ENCODE results near the gene ABHD5.
"Not testable (repeated sequence)": the region's sequence is repeated elsewhere in the genome, so short reads cannot be mapped to it uniquely, and the experiment has no call there.

ABHD5 gene

GRCh38 chr3:43690400-43691119 is at the start of gene ABHD5:
Gene ABHD5 (plus strand): TSS chr3:43690938. CDS start chr3:43690993, 55 bp downstream.
- Histone ChIP-seq H3K36me3 (ENCODE audit: insufficient read depth, low read length) (no peaks in the 10 kb centered on the region), H3K27me3 (ENCODE audit: control insufficient read depth in 1 of 2, insufficient read depth in 2 of 2, low read length in 2 of 2) (no peaks in the 10 kb centered on the region), H3K4me1 (ENCODE audit: insufficient read depth, low read length) (peaks cover 9% of the 10 kb centered on the region), H3K27ac (ENCODE audit: low read depth, low read length) (peak within 1 kb of the TSS; percentile 89), H3K9ac (ENCODE audit: low read length) (peak within 1 kb of the TSS; percentile 40), H3K9me3 (ENCODE audit: low read length) (no peaks in the 10 kb centered on the region), H3K4me3 (ENCODE audit: low read depth in 1 of 2, low read length in 2 of 2) (peak within 1 kb of the TSS; percentile 76 to 88)

- Histone ChIP-seq H3K36me3 (ENCODE audit: insufficient read depth, low read length) (no peaks in the 10 kb centered on the region), H3K4me1 (ENCODE audit: insufficient read depth, low read length) (no peaks in the 10 kb centered on the region), H3K9ac (ENCODE audit: low read length) (no peak overlapping the region), H3K27me3 (ENCODE audit: control insufficient read depth in 1 of 2, insufficient read depth in 2 of 2, low read length in 2 of 2) (no peaks in the 10 kb centered on the region), H3K27ac (ENCODE audit: low read depth, low read length) (no peak overlapping the region), H3K4me3 (ENCODE audit: low read depth in 1 of 2, low read length in 2 of 2) (no peak overlapping the region), H3K9me3 (ENCODE audit: low read length) (no peaks in the 10 kb centered on the region)
Measured at GRCh38 chr3:43641306-43642114, 49.2 kb upstream of the ABHD5 start.

- no peaks in the 10 kb centered on the region for H3K9me3 ChIP-seq (ENCODE audit: low read length)
Measured at GRCh38 chr3:43644443-43644842, 46.3 kb upstream of the ABHD5 start.

GRCh38 chr3:43647331-43648166 is 43.2 kb upstream of the ABHD5 start:
- H3K27ac ChIP-seq (ENCODE audit: low read depth, low read length): no peak overlapping the region
- H3K27me3 ChIP-seq (ENCODE audit: control insufficient read depth in 1 of 2, insufficient read depth in 2 of 2, low read length in 2 of 2): no peaks in the 10 kb centered on the region
- no peaks in the 10 kb centered on the region for H3K36me3 ChIP-seq (ENCODE audit: insufficient read depth, low read length)
- no peak overlapping the region for H3K4me3 ChIP-seq (ENCODE audit: low read depth in 1 of 2, low read length in 2 of 2)
- H3K9ac ChIP-seq (ENCODE audit: low read length): no peak overlapping the region
- H3K9me3 ChIP-seq (ENCODE audit: low read length): no peaks in the 10 kb centered on the region
- H3K4me1 ChIP-seq (ENCODE audit: insufficient read depth, low read length): no peaks in the 10 kb centered on the region

More at GRCh38 chr3:43644443-43644842, 46.3 kb upstream of the ABHD5 start:
- no peaks in the 10 kb centered on the region for H3K4me1 ChIP-seq (ENCODE audit: insufficient read depth, low read length)
- no peak overlapping the region for H3K4me3 ChIP-seq (ENCODE audit: low read depth in 1 of 2, low read length in 2 of 2)
- no peak overlapping the region for H3K27ac ChIP-seq (ENCODE audit: low read depth, low read length)
- no peaks in the 10 kb centered on the region for H3K36me3 ChIP-seq (ENCODE audit: insufficient read depth, low read length)
- no peak overlapping the region for H3K9ac ChIP-seq (ENCODE audit: low read length)
- no peaks in the 10 kb centered on the region for H3K27me3 ChIP-seq (ENCODE audit: control insufficient read depth in 1 of 2, insufficient read depth in 2 of 2, low read length in 2 of 2)

GRCh38 chr3:43648957-43649356 is 41.8 kb upstream of the ABHD5 start:
- Histone ChIP-seq H3K9ac (ENCODE audit: low read length) (no peak overlapping the region), H3K27me3 (ENCODE audit: control insufficient read depth in 1 of 2, insufficient read depth in 2 of 2, low read length in 2 of 2) (no peaks in the 10 kb centered on the region), H3K36me3 (ENCODE audit: insufficient read depth, low read length) (no peaks in the 10 kb centered on the region)

GRCh38 chr3:43649365-43649968 is 41.3 kb upstream of the ABHD5 start:
- H3K27ac ChIP-seq (ENCODE audit: low read depth, low read length): no peak overlapping the region
- no peaks in the 10 kb centered on the region for H3K27me3 ChIP-seq (ENCODE audit: control insufficient read depth in 1 of 2, insufficient read depth in 2 of 2, low read length in 2 of 2)
- H3K9ac ChIP-seq (ENCODE audit: low read length): no peak overlapping the region
- H3K9me3 ChIP-seq (ENCODE audit: low read length): no peaks in the 10 kb centered on the region
- no peaks in the 10 kb centered on the region for H3K4me1 ChIP-seq (ENCODE audit: insufficient read depth, low read length)
- no peak overlapping the region for H3K4me3 ChIP-seq (ENCODE audit: low read depth in 1 of 2, low read length in 2 of 2)
- no peaks in the 10 kb centered on the region for H3K36me3 ChIP-seq (ENCODE audit: insufficient read depth, low read length)

More at GRCh38 chr3:43648957-43649356, 41.8 kb upstream of the ABHD5 start:
- no peaks in the 10 kb centered on the region for H3K9me3 ChIP-seq (ENCODE audit: low read length)
- H3K4me3 ChIP-seq (ENCODE audit: low read depth in 1 of 2, low read length in 2 of 2): no peak overlapping the region
- no peaks in the 10 kb centered on the region for H3K4me1 ChIP-seq (ENCODE audit: insufficient read depth, low read length)
- H3K27ac ChIP-seq (ENCODE audit: low read depth, low read length): no peak overlapping the region

GRCh38 chr3:43650345-43650744 is 40.4 kb upstream of the ABHD5 start:
- no peaks in the 10 kb centered on the region for H3K27me3 ChIP-seq (ENCODE audit: control insufficient read depth in 1 of 2, insufficient read depth in 2 of 2, low read length in 2 of 2)
- H3K9ac ChIP-seq (ENCODE audit: low read length): no peak overlapping the region
- no peak overlapping the region for H3K4me3 ChIP-seq (ENCODE audit: low read depth in 1 of 2, low read length in 2 of 2)
- H3K36me3 ChIP-seq (ENCODE audit: insufficient read depth, low read length): no peaks in the 10 kb centered on the region
- no peaks in the 10 kb centered on the region for H3K4me1 ChIP-seq (ENCODE audit: insufficient read depth, low read length)
- H3K27ac ChIP-seq (ENCODE audit: low read depth, low read length): no peak overlapping the region
- H3K9me3 ChIP-seq (ENCODE audit: low read length): no peaks in the 10 kb centered on the region

GRCh38 chr3:43656390-43656789 is 34.3 kb upstream of the ABHD5 start:
- not testable (repeated sequence) for H3K27ac ChIP-seq (ENCODE audit: low read depth, low read length); H3K9me3 ChIP-seq (ENCODE audit: low read length); H3K27me3 ChIP-seq (ENCODE audit: control insufficient read depth in 1 of 2, insufficient read depth in 2 of 2, low read length in 2 of 2); H3K36me3 ChIP-seq (ENCODE audit: insufficient read depth, low read length); H3K9ac ChIP-seq (ENCODE audit: low read length); H3K4me3 ChIP-seq (ENCODE audit: low read depth in 1 of 2, low read length in 2 of 2); H3K4me1 ChIP-seq (ENCODE audit: insufficient read depth, low read length)

GRCh38 chr3:43659250-43659880 is 31.4 kb upstream of the ABHD5 start:
- Histone ChIP-seq H3K4me1 (ENCODE audit: insufficient read depth, low read length) (no peaks in the 10 kb centered on the region), H3K27me3 (ENCODE audit: control insufficient read depth in 1 of 2, insufficient read depth in 2 of 2, low read length in 2 of 2) (no peaks in the 10 kb centered on the region), H3K27ac (ENCODE audit: low read depth, low read length) (no peak overlapping the region), H3K4me3 (ENCODE audit: low read depth in 1 of 2, low read length in 2 of 2) (no peak overlapping the region), H3K9ac (ENCODE audit: low read length) (no peak overlapping the region), H3K9me3 (ENCODE audit: low read length) (no peaks in the 10 kb centered on the region), H3K36me3 (ENCODE audit: insufficient read depth, low read length) (no peaks in the 10 kb centered on the region)

- H3K27me3 ChIP-seq (ENCODE audit: control insufficient read depth in 1 of 2, insufficient read depth in 2 of 2, low read length in 2 of 2); H3K9me3 ChIP-seq (ENCODE audit: low read length); H3K4me3 ChIP-seq (ENCODE audit: low read depth in 1 of 2, low read length in 2 of 2); H3K27ac ChIP-seq (ENCODE audit: low read depth, low read length); H3K9ac ChIP-seq (ENCODE audit: low read length); H3K36me3 ChIP-seq (ENCODE audit: insufficient read depth, low read length); H3K4me1 ChIP-seq (ENCODE audit: insufficient read depth, low read length): not testable (repeated sequence)
Measured at GRCh38 chr3:43661376-43661775, 29.4 kb upstream of the ABHD5 start.

All from muscle layer of colon (tissue), 2 donors.